ENCODE data around the gene KCTD15.

KCTD15 gene

DNA sequence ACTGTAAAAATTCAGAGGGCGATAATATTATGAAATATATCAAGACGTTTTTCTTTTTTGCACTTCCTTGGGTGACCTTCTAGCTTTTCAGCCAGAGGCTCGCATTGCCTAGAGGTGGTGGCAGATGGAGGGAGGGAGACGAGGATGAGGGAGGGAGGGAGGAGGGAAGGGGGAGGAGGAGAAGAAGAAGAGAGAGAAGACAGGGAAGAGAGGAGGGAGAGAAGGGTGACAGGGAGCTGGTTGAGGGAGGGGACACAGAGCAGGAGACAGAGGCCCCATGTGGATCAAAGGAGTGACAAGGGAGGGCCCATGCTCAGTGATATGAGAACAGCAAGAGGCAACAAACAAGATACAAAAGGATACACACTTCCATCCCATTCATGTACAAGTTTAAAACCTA is 8.0 kb upstream of the KCTD15 start:
- H3K4me3 ChIP-seq (ENCODE audit: low read length) = no peak overlapping the region
- no peak for DNase-seq (ENCODE audit: low read depth, low spot score)

DNA sequence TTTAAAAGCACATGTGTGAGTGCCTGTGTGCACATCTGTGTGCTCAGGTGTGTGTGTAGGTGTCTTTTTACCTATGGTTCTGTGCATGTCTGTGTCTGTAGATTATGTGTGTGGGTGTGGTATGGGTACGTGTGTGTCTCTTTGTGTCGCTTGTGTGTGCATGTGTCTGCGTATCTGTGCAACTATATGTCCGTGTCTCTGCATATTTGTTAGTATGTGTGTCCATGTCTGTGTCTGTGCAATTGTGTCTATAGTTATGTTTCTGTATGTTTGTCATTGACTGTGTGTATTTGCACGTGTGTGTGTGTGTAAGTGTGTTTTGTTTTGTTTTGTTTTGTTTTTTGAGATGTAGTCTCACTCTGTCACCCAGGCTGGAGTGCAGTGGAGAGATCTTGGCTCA is 7.3 kb upstream of the KCTD15 start:
- DNase-seq (ENCODE audit: low read depth, low spot score) = no peak
- no peak overlapping the region for H3K4me3 ChIP-seq (ENCODE audit: low read length)

GRCh38 chr19:33794683-33795369 is 1.8 kb upstream of the KCTD15 start:
- DNase-seq (ENCODE audit: low read depth, low spot score) = no peak
- peak overlapping the region; percentile 64 for H3K4me3 ChIP-seq (ENCODE audit: low read length)

DNA sequence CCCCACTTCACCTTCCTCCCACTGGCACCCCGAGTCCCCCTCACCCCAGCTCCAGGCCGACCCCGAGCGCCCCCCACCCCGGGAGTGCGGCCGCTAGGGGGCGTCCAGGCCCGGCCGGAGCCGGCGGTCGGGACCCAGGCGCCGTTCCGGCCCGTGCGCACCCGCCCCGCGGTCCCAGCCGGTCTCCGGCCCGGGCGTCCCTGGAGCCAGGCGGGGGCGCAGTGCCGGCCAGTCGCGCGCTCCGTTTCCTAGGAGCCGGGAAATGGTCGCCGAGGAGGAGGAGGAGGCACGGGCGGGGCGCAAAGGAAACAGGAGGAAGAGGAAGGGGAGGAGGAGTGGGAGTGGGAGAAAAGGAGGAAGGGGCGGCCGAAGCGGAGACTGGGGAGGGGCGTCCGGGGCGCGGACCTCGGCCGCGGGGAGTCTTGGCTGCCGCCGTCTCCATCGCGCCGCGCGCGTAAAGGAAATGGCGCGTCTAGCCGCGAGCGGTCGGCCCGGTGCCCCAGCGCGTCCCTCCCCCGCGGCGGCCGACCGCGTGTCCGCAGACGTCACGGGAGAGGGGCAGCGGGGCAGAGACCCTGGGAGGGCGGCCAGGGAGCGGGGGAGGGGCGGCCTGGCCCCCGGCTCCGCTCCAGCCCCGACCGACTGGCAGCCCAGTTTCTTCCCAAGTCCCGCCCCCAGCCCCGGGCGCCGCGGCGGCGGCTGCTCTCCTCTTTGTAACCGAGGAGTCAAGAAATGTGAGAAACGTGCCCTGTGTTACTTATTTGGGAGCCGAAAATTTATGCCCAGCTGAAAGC is 1.1 kb upstream of the KCTD15 start:
- DNase-seq (ENCODE audit: low read depth, low spot score) = no peak

DNA sequence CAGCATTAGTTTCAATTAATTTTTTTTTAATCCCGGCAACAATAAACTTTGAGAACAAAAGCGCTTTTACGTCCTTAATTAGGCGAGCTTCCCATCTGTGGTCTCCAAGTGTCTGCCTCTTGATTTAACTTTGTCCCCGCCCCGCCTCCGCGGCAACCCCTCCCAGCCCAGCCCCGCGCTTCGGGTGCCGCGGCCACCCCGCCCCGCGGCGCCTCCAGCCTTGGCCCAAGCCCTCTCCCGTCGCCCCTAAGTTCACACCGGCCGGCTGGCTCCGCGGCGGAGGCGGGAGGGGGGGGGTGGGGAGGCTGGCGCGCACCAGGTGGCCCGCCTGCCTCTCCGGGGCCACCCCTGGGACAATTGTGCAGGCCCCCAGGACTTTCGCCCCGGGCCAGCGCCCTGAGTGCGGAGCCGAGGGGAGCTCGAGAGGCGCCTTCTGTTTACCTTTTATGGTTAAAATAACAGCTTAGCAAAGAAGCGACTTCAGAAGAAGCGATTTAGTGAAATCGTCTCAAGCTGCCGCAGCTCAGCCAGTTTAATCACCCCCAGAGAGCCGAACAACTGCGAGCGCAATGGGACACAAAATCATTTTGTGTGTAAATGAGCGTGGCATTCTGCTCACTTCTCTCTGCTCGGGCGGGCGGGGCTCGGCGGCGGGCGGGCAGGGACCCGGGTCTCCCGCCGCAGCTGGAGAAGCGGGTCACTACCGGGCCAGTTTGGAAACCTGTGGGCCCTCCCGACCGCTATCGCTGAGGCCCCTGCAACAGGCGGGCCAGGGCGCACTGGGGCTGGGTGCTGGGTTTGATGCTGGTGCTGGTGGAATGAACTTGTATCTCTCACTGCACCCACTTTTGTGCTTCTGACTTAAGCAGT is 1.4 kb downstream of the KCTD15 start:
- no peak overlapping the region for H3K4me3 ChIP-seq (ENCODE audit: low read length)
- no peak for DNase-seq (ENCODE audit: low read depth, low spot score)

More for the DNA sequence above, 1.1 kb upstream of the KCTD15 start:
- H3K4me3 ChIP-seq (ENCODE audit: low read length) = peak overlapping the region; percentile 64

DNA sequence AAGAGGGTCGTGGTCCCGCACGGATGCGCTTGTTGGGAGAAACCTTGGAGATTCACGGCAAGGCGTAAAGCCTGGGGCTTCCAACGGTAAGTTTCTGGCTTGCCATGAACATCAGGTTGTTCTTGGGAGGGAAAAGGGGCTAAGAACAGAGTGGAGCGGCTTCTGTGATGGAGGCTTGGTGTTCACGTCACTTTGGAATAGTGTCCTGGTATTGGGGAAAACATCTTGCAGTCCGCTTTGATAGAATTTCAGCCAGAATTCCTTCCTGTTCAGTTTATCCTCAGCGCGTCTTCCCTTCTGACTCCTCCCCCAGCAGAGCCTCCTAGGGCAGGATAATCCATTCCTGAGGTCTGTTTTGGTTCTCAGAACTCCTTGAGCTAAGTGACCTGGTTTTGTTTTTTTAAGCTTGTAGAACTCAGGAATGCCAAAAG is 2.0 kb downstream of the KCTD15 start:
- no peak overlapping the region for H3K4me3 ChIP-seq (ENCODE audit: low read length)
- DNase-seq (ENCODE audit: low read depth, low spot score) = no peak

DNA sequence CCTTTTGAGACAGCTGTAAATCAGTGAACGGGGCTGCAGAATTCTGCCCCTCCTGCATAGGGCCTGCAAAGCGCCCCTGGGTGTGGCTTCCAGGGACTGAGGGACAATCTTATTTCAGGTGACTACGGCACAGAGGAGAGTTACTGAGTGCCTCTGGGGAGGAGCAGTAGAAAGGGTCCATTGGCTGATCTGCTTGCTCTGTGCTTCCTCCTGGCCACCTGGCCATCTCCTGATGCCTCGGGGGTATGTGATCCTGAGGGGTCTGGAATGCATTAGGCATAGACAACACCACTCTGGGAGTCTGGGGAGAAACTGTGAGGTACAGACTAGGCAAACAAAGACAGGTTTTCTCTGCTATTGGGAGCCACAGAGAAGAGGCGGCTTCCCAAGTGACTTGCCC is 2.8 kb downstream of the KCTD15 start:
- H3K4me3 ChIP-seq (ENCODE audit: low read length) = no peak overlapping the region
- no peak for DNase-seq (ENCODE audit: low read depth, low spot score)

- no peak overlapping the region for H3K4me3 ChIP-seq (ENCODE audit: low read length)
- DNase-seq (ENCODE audit: low read depth, low spot score) = no peak
These were observed 3.5 kb downstream of the KCTD15 start for GRCh38 chr19:33800012-33800680.

- DNase-seq (ENCODE audit: low read depth, low spot score) = no peak
- no peak overlapping the region for H3K4me3 ChIP-seq (ENCODE audit: low read length)
These were observed 4.7 kb downstream of the KCTD15 start for GRCh38 chr19:33801411-33801810.

DNA sequence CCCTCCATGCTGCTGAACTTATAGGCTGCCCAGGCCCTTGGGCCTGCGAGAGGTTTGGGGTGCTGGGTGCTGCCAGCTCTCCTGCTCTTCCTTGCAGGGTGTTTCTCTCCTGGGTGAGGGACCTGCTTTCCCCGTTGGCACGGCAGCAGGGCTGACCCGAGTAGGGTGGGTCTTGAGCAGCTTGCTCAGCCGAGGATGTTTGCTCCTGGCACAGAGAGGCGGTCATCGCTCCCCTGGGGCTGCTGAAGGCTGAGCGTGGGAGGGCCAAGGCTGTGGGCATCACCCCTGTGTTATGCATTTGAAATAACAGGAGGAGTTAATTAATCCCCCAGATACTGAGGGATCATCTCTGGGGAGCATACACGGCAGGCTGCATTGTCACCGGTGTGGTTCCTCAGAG is 5.3 kb downstream of the KCTD15 start:
- no peak overlapping the region for H3K4me3 ChIP-seq (ENCODE audit: low read length)
- no peak for DNase-seq (ENCODE audit: low read depth, low spot score)

GRCh38 chr19:33802801-33803200 is 6.1 kb downstream of the KCTD15 start:
- no peak overlapping the region for H3K4me3 ChIP-seq (ENCODE audit: low read length)
- no peak for DNase-seq (ENCODE audit: low read depth, low spot score)

GRCh38 chr19:33803383-33803782 is 6.7 kb downstream of the KCTD15 start:
- H3K4me3 ChIP-seq (ENCODE audit: low read length) = no peak overlapping the region
- DNase-seq (ENCODE audit: low read depth, low spot score) = no peak

- DNase-seq (ENCODE audit: low read depth, low spot score) = no peak
- H3K4me3 ChIP-seq (ENCODE audit: low read length) = no peak overlapping the region
These were observed 7.5 kb downstream of the KCTD15 start for GRCh38 chr19:33804021-33804799.

DNA sequence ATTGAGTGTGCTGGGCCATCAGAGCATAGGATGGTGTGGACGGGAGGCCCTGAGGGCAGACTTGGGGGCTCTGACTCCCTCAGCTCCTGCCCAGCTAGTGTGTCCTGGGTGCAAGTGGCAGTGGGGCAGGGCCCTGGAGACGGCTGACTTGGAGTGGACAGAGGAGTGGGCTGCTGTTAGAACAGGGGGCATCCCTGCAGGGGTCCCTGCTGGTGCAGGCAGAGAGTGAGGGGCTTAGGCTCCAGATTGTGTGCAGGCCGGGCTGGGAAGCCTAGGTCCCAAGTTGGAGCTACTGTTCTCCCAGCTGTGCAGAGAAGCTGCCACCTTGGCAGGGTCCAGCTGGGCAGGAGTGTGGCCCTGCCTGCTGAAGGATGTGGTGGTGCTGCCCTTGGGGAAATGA is 8.6 kb downstream of the KCTD15 start:
- DNase-seq (ENCODE audit: low read depth, low spot score) = no peak
- H3K4me3 ChIP-seq (ENCODE audit: low read length) = no peak overlapping the region

- no peak overlapping the region for H3K4me3 ChIP-seq (ENCODE audit: low read length)
- DNase-seq (ENCODE audit: low read depth, low spot score) = no peak
These were observed 9.3 kb downstream of the KCTD15 start for GRCh38 chr19:33805840-33806433.

GRCh38 chr19:33806434-33806881 is 9.8 kb downstream of the KCTD15 start:
- H3K4me3 ChIP-seq (ENCODE audit: low read length) = no peak overlapping the region
- DNase-seq (ENCODE audit: low read depth, low spot score) = no peak

- H3K4me3 ChIP-seq (ENCODE audit: low read length) = no peak overlapping the region
- DNase-seq (ENCODE audit: low read depth, low spot score) = no peak
These were observed 11.7 kb downstream of the KCTD15 start for GRCh38 chr19:33808399-33808798.

DNA sequence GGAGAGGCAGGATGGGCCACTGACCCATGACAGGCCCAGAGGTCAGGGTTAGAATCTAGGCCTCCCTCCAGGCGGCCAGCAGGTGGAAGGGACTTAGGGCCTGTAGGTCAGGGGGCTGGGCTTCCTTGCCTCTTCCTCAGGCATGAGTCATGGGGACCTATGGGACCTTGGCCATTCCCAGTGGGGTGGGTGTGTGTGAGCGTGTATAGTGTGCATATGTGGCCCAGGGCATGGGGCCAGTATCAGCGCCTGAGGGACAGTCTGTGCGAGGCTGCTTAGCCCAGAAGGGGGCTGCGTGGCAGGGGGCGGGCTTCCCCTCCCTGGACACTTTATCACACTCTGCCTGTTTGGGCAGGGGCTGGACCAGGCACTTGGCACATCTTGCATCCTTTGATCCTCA is 13.3 kb downstream of the KCTD15 start:
- no peak overlapping the region for H3K4me3 ChIP-seq (ENCODE audit: low read length)
- no peak for DNase-seq (ENCODE audit: low read depth, low spot score)
